K562 (cell line): ENCODE measurements around the gene CLEC3B. TPM values are rescaled to one million over a fixed set of nuclear protein-coding genes. Genes with fewer than 3 reads are reported as not detected.
"Not testable (repeated sequence)": the region's sequence is repeated elsewhere in the genome, so short reads cannot be mapped to it uniquely, and the experiment has no call there.

Experiments used
- ATAC-seq: fragments of 200-7000 bp; cut with Tn5 transposase; 3 replicates; pipeline ENCODE4 v1.9.1; 2020; ENCODE audit warnings: moderate library complexity
- BruUV-seq: library from RNA; stranded (reverse); fragments of 400-500 nt; replicated peaks from 2 replicates; lab custom pipeline; 2021; lab: Mats Ljungman, UMichigan
- CTCF ChIA-PET: fragments of 300-600 bp; formaldehyde crosslinking; extraction: SDS; loops from one replicate; lab custom pipeline; 2021; ENCODE audit warnings: low intra/inter-chr PET ratio; lab: Yijun Ruan, JAX
- POLR2A ChIA-PET: fragments of 300-600, 350-650 bp; sonication (Branson Sonifier 250); formaldehyde crosslinking; extraction: SDS; loops from one replicate; lab custom pipeline; 2021; ENCODE audit warnings: antibody characterized with exemption, inconsistent platforms; lab: Yijun Ruan, JAX
- DNase-seq, 4 experiments: peaks; one replicate each; pipeline versions ENCODE4 v3.0.0 to v3.0.0-alpha.2; 2011 to 2018; ENCODE audit warnings: low spot score in 3 of 4, mixed read lengths in 3 of 4; ENCODE audit errors: extremely low read depth in 1 of 4
- FAIRE-seq: peaks from 2 replicates; lab custom pipeline; 2011; peaks lifted over from hg19 to GRCh38; lab: Jason Lieb, UNC
- H2AFZ ChIP-seq: 2 replicates; pipeline ENCODE4 v1.6.0; 2011; ENCODE audit warnings: low read depth, low read length, control low read depth, inconsistent platforms
- H3K27ac ChIP-seq: fragments of 200-600 bp; 3 replicates; pipeline ENCODE4 v1.8.0; 2011; ENCODE audit warnings: low read depth, mild to moderate bottlenecking, control low read depth, inconsistent platforms, low read length, moderate library complexity, mixed read lengths; ENCODE audit errors: extremely low read depth
- H3K27me3 ChIP-seq, 2 experiments: fragments of 300-600 bp in 1 of 2; 2 replicates in 1 of 2; 3 replicates in 1 of 2; pipeline versions ENCODE4 v1.6.0 to v1.8.0; 2011; ENCODE audit warnings: inconsistent platforms in 2 of 2, low read length in 2 of 2, mild to moderate bottlenecking in 1 of 2, mixed read lengths in 1 of 2, moderate library complexity in 1 of 2; ENCODE audit not compliant: control insufficient read depth in 2 of 2, insufficient read depth in 2 of 2
- H3K36me3 ChIP-seq: fragments of 300-600 bp; 3 replicates; pipeline ENCODE4 v1.8.0; 2011; ENCODE audit warnings: mild to moderate bottlenecking, low read length, inconsistent platforms; ENCODE audit not compliant: control insufficient read depth, insufficient read depth
- H3K4me1 ChIP-seq, 2 experiments: fragments of 200-600 bp in 1 of 2; replicated peaks in 1 of 2; 2 replicates in 1 of 2; 3 replicates in 1 of 2; pipeline versions ENCODE4 v1.5.1 to v1.8.0; 2011; ENCODE audit warnings: inconsistent platforms in 2 of 2, low read length in 2 of 2, mild to moderate bottlenecking in 1 of 2, mixed read lengths in 1 of 2, moderate library complexity in 1 of 2; ENCODE audit not compliant: control insufficient read depth in 2 of 2, insufficient read depth in 2 of 2
- H3K4me2 ChIP-seq: 2 replicates; pipeline ENCODE4 v1.6.1; 2011; ENCODE audit warnings: low read length, control low read depth, inconsistent platforms, mixed read lengths; ENCODE audit not compliant: insufficient read depth
- H3K4me3 ChIP-seq: fragments of 200-600 bp; sonication (generic), shearing (Covaris generic); 2 replicates; pipeline ENCODE4 v1.5.1; 2016; ENCODE audit warnings: control low read depth, inconsistent platforms
- H3K79me2 ChIP-seq: fragments of 200-600 bp; 3 replicates; pipeline ENCODE4 v1.8.0; 2011; ENCODE audit warnings: low read length, inconsistent platforms; ENCODE audit not compliant: control insufficient read depth, insufficient read depth
- H3K9ac ChIP-seq, 2 experiments: 2 replicates each; pipeline versions ENCODE4 v1.6.0 to v1.6.1; 2011; ENCODE audit warnings: low read depth in 2 of 2, low read length in 2 of 2, control low read depth in 1 of 2, inconsistent platforms in 1 of 2, mild to moderate bottlenecking in 1 of 2, mixed read lengths in 1 of 2; ENCODE audit not compliant: insufficient read depth in 1 of 2
- H3K9me1 ChIP-seq: one replicate; pipeline ENCODE4 v1.6.0; 2011; ENCODE audit warnings: inconsistent platforms, mild to moderate bottlenecking, low read length, moderate library complexity; ENCODE audit not compliant: control insufficient read depth, insufficient read depth
- H3K9me3 ChIP-seq: replicated peaks from 2 replicates; pipeline ENCODE4 v1.5.1; 2011; ENCODE audit warnings: low read depth, low read length, inconsistent platforms; ENCODE audit not compliant: control insufficient read depth, insufficient read depth
- H4K20me1 ChIP-seq: replicated peaks from 2 replicates; pipeline ENCODE4 v1.6.1; 2011; ENCODE audit warnings: low read length, inconsistent platforms, mixed read lengths; ENCODE audit not compliant: control insufficient read depth, insufficient read depth
- HLTF ChIP-seq: fragments of 450-650 bp; IDR thresholded peaks from 2 replicates; pipeline ENCODE4 v1.6.1; 2016
- TFAP4 ChIP-seq: sonication (generic); formaldehyde crosslinking; IDR thresholded peaks from 2 replicates; pipeline ENCODE4 v1.8.0; 2022; ENCODE audit warnings: missing genetic modification reagents, mild to moderate bottlenecking, moderate library complexity, borderline replicate concordance
- TRIM28 ChIP-seq: fragments of 450-650 bp; IDR thresholded peaks from 2 replicates; pipeline ENCODE4 v1.6.1; 2017
- WGBS: fragments of 100-300 bp; shearing (Covaris generic); methylation state at CpG from one replicate; pipeline ENCODE4 v1.1.6; 2016; ENCODE audit warnings: low coverage, mixed read lengths; ENCODE audit not compliant: insufficient coverage; ENCODE audit errors: missing lambda C conversion rate; 5-methylcytosine and 5-hydroxymethylcytosine counted together
- in situ Hi-C: fragments of 300-500 bp; cut with MboI; formaldehyde crosslinking; loops from 4 replicates; pipeline ENCODE4 v1.15.0; 2018; ENCODE audit warnings: inconsistent platforms, mixed read lengths
- intact Hi-C: fragments of 100-400 bp; cut with micrococcal nuclease; formaldehyde crosslinking; loops from 2 replicates; pipeline ENCODE4 v1.14.2; 2022
- polyA plus RNA-seq, 8 experiments: library from polyadenylated mRNA; depleted of rRNA in 4 of 8; stranded (reverse) in 5 of 8; unstranded in 3 of 8; fragments of >200 nt; fragmentation: Nextera tagmentation in 2 of 8; fragmentation: Illumina TruSeq in 1 of 8; extraction: Ambion mirVana in 2 of 8; extraction: Trizol in 1 of 8; gene quantifications; 2 replicates each; pipeline versions ENCODE4 v1.2.1 to v1.2.3, GENCODE V29; 2011 to 2014; ENCODE audit warnings: inconsistent platforms in 1 of 8, missing spikeins in 1 of 8
- total RNA-seq, 7 experiments: library from RNA; depleted of rRNA in 6 of 7; stranded (reverse); fragments of >200 nt in 6 of 7; fragmentation: Illumina TruSeq in 2 of 7; extraction: Trizol in 2 of 7; gene quantifications; 2 replicates each; pipeline versions ENCODE4 v1.2.1 to v1.2.3, GENCODE V29; 2011 to 2021; ENCODE audit warnings: low replicate concordance in 1 of 7
- TF ChIP-seq, protein P1 (sequence below): sonication (generic); formaldehyde crosslinking; IDR thresholded peaks from 2 replicates; pipeline ENCODE4 v1.8.1; 2022; ENCODE audit warnings: missing genetic modification reagents
- TF ChIP-seq, protein P2 (sequence below): sonication (generic); formaldehyde crosslinking; IDR thresholded peaks from 2 replicates; pipeline ENCODE4 v1.5.0; 2020; ENCODE audit warnings: missing genetic modification reagents

Gene CLEC3B
- total and polyA plus RNA-seq, 9 of the 15 experiments (the other 6 are each of a cell fraction or from before 2014, with no cell fraction given) = not detected

GRCh38 chr3:44984335-44984734, 41.8 kb upstream of the CLEC3B start (continued):
- TF ChIP-seq, protein P1, sequence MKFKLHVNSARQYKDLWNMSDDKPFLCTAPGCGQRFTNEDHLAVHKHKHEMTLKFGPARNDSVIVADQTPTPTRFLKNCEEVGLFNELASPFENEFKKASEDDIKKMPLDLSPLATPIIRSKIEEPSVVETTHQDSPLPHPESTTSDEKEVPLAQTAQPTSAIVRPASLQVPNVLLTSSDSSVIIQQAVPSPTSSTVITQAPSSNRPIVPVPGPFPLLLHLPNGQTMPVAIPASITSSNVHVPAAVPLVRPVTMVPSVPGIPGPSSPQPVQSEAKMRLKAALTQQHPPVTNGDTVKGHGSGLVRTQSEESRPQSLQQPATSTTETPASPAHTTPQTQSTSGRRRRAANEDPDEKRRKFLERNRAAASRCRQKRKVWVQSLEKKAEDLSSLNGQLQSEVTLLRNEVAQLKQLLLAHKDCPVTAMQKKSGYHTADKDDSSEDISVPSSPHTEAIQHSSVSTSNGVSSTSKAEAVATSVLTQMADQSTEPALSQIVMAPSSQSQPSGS = no peak
- TF ChIP-seq, protein P2, sequence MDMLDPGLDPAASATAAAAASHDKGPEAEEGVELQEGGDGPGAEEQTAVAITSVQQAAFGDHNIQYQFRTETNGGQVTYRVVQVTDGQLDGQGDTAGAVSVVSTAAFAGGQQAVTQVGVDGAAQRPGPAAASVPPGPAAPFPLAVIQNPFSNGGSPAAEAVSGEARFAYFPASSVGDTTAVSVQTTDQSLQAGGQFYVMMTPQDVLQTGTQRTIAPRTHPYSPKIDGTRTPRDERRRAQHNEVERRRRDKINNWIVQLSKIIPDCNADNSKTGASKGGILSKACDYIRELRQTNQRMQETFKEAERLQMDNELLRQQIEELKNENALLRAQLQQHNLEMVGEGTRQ (CRISPR knock-in tag) = no peak
- TF ChIP-seq TFAP4 (CRISPR knock-in tag) = no peak
- TF ChIP-seq, all 486 proteins: peak for 0

GRCh38 chr3:44986330-44986729, 39.8 kb upstream of the CLEC3B start:
- H3K9ac ChIP-seq, H3K27ac ChIP-seq, CTCF ChIA-PET, H3K4me2 ChIP-seq, intact Hi-C loops, FAIRE-seq, BruUV-seq, ATAC-seq, H3K9me3 ChIP-seq, H2AFZ ChIP-seq, DNase-seq, H3K4me3 ChIP-seq, H3K27me3 ChIP-seq, H3K9me1 ChIP-seq, H3K4me1 ChIP-seq, in situ Hi-C loops: not testable (repeated sequence)
- peaks cover 79% of the 10 kb centered on the region for H3K79me2 ChIP-seq
- 89% methylated on average over 9 of the region's 14 CpGs for WGBS
- H4K20me1 ChIP-seq = peaks cover 27% of the 10 kb centered on the region
- POLR2A ChIA-PET = interaction anchor here (1.1 to 3.0 kb wide), 4 partner anchors 9 to 17 kb away, joined by 4 to 15 read pairs (median 10); partner anchors contain the start of genes EXOSC7 and ZDHHC3
- TF ChIP-seq TRIM28 (peak; percentile 23; the same call in 1 of the 2 replicates), HLTF (peak; percentile 73; the same call in 1 of the 2 replicates)
- H3K36me3 ChIP-seq = peaks cover 75% of the 10 kb centered on the region
